Measurements from ENCODE around the gene ATXN2L.
"Not testable (repeated sequence)": the region's sequence is repeated elsewhere in the genome, so short reads cannot be mapped to it uniquely, and the experiment has no call there.

Gene ATXN2L

DNA sequence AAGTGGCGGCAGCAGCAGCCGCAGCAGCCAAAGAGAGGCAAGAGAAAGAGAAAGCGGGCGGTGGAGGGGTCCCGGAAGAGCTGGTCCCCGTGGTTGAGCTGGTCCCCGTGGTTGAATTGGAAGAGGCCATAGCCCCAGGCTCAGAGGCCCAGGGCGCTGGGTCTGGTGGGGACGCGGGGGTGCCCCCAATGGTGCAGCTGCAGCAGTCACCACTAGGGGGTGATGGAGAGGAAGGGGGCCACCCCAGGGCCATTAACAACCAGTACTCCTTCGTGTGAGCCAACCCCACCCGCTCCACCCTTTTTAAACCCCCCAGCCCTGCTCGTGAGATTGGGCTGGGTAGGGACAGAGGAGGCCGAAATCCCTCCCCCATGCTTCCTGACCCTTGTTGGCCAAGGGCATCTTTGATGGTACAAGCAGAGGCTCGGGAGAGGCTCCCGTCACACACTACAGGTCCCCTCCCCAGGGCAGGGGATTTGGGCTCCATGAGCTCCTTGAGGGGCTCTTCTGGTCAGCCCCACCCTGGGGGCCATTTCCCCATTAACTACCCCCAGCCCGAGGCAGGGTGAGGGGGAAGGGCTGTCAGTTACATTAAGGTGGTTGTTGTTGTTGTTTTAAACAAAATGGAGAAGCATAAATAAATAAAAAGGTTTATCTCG lies 50.9 kb downstream of the ATXN2L start:
- DNase-seq = peak; percentile 76
- H3K27me3 Mint-ChIP-seq = no peaks in the 10 kb centered on the region
- no peak overlapping the region for H3K27ac Mint-ChIP-seq
- peaks cover 6% of the 10 kb centered on the region for H3K4me1 Mint-ChIP-seq (ENCODE audit: low read depth)
- no peak overlapping the region for H3K4me3 Mint-ChIP-seq
- H3K36me3 Mint-ChIP-seq (ENCODE audit: low read depth) = peaks cover 62% of the 10 kb centered on the region
- H3K9me3 Mint-ChIP-seq = no peaks in the 10 kb centered on the region

DNA sequence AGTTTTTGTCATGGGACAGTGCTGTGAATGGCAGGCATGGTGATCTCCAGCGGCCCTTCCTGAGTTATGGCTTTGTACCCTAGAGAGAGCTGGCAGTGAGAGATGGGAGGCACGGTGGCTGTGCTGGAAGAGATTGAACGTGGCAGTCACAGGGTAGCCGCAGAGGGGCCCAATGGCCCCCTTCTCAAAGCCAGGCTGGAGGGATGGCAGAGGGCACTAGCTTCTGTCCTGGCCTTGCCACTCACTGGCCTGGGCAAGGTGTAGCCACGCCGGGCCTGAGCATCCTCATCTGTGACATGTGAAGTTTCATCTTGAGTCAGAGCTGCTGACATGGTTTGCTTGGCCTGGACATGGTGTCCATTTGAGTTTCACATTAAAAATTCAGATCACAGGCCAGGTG lies 51.6 kb downstream of the ATXN2L start:
- no peak overlapping the region for H3K27ac Mint-ChIP-seq
- peaks cover 12% of the 10 kb centered on the region for H3K4me1 Mint-ChIP-seq (ENCODE audit: low read depth)
- no peaks in the 10 kb centered on the region for H3K27me3 Mint-ChIP-seq
- no peaks in the 10 kb centered on the region for H3K9me3 Mint-ChIP-seq
- no peak overlapping the region for H3K4me3 Mint-ChIP-seq
- H3K36me3 Mint-ChIP-seq (ENCODE audit: low read depth) = peaks cover 58% of the 10 kb centered on the region
- DNase-seq = no peak

DNA sequence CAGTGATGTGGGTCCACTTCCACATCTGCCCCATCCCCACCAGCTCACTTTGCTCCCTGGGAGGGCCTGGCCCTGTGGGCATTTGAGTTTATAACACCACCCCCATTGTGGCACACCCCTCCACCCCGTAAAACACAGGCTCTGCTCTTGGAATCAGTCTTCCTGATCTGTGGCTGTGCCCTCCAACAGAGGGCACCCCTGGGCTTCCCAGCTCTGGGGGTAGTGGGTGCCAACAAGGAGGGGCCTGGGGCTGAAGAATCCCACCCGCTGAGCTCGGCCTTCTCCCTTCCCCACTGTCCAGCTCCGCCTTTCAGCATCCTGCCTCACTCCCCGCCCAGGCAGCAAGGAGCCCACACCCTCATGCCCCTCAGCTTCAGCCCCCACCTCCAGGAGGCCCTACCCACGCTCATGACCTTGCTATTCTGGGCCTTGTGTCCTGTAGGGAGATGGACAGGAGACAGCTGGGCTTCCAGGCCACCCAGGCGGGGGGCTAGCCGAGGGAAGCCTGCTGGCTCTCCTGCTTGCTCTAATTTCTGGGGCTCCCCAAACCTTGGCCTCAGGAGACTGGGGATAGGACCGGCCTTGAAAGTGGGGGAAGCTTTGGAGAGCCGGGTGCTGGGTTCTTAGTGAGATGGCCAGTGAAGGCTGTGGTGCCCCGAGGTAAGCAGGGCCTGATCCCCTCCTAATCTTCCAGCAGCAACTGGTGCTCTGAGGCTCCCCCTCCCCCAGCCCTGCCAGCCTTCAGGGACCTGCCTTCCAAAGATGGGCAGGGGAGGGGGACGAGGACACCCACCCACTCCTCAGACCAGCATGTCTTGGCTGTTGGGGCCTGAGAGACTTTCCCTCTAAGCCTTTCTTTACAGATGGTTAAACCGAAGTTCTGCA lies 52.6 kb downstream of the ATXN2L start:
- Mint-ChIP-seq H3K27ac (peak overlapping the region; percentile 18), H3K9me3 (no peaks in the 10 kb centered on the region), H3K4me1 (ENCODE audit: low read depth) (peaks cover 18% of the 10 kb centered on the region), H3K27me3 (no peaks in the 10 kb centered on the region), H3K4me3 (no peak overlapping the region), H3K36me3 (ENCODE audit: low read depth) (peaks cover 49% of the 10 kb centered on the region)
- no peak for DNase-seq

DNA sequence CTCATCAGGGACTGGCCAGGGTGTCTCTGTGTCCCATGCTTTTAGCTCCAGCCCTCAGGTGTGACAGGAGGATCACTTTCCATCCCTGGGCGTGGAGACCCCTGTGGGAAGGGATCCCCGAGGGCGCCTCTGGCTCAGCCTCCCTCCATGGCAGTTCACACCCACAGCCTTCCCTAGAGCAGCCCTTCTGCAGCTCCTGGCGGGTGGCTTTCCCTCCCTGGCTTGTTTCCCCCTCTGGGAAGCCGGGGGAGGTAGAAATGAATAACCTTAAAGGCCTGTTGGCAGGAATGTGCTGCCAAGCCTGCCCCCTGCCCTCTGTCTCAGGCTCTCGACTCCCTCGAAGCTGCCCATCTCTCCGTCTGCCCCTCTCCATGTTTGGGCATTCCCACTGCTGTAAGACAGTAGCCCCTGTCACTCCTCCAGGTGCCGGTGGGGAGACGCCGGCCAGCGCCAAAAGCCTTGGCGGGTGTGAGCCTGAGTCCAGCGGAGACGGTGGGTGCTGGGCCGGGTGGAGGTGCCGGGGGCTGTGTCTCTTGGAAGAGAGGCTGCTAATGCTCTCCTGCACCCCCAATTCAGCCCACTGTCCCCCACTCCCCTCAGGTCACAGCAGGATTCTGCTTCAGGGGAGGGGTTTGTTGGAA lies 53.3 kb downstream of the ATXN2L start:
- no peak for DNase-seq
- Mint-ChIP-seq H3K36me3 (ENCODE audit: low read depth) (peaks cover 43% of the 10 kb centered on the region), H3K27ac (no peak overlapping the region), H3K4me3 (no peak overlapping the region), H3K4me1 (ENCODE audit: low read depth) (peaks cover 22% of the 10 kb centered on the region), H3K27me3 (peaks cover 7% of the 10 kb centered on the region), H3K9me3 (no peaks in the 10 kb centered on the region)

DNA sequence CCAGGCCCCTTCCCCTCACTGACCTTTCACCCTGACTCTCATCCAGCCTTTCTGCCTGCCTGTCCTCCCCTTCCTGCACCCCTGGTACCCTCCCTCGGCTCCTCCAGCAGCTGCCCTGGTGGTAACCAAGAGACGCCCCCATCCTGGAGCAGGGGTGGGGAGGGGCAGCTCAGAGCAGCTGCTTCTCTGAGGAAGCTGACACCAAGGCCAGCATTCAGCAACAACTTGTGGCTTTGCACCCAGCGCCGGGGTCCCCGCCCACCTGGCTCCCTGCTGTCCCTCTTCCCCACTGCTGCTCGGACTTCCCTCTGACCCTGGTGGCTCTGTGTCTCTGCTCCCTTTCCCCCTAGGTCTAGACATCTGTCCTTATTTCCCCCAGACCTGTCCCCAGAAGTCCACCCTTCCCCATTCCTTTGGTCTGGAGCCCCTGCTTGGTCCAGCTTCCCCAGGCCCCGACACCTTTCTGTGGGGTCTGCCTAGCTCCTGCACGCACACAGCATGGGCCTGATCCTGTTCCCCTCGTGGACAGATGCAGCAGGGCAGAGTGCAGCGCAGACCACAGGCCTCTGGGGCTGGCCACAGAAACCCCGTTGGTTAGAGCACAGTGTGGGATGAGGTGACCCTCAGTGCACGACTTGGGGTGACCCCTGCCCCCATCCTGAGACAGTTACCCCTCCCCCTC lies 54.3 kb downstream of the ATXN2L start:
- H3K27me3 Mint-ChIP-seq = peaks cover 10% of the 10 kb centered on the region
- peaks cover 24% of the 10 kb centered on the region for H3K4me1 Mint-ChIP-seq (ENCODE audit: low read depth)
- H3K9me3 Mint-ChIP-seq = no peaks in the 10 kb centered on the region
- peak overlapping the region; percentile 47 for H3K27ac Mint-ChIP-seq
- H3K4me3 Mint-ChIP-seq = no peak overlapping the region
- peaks cover 33% of the 10 kb centered on the region for H3K36me3 Mint-ChIP-seq (ENCODE audit: low read depth)
- DNase-seq = no peak

DNA sequence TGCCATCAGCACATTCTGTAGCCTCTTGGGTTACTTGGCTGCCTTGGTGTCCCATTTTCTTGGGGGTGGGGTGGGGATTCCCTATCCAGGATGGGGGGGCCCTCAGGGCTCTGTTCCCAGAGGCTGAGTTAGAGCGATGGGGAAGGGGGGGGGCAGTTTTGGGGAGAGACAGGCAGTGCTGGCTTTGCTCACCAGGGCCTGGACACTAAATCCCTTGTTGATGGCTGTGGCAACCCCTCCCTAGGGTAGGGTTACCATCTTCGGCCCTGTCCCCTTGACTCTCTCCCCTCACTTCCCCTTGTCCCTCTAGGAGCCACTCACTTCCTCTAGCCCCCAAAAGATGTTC lies 54.8 kb downstream of the ATXN2L start:
- Mint-ChIP-seq H3K9me3 (no peaks in the 10 kb centered on the region), H3K4me3 (no peak overlapping the region), H3K36me3 (ENCODE audit: low read depth) (peaks cover 28% of the 10 kb centered on the region), H3K27me3 (peaks cover 12% of the 10 kb centered on the region), H3K27ac (no peak overlapping the region), H3K4me1 (ENCODE audit: low read depth) (peaks cover 24% of the 10 kb centered on the region)
- no peak for DNase-seq

DNA sequence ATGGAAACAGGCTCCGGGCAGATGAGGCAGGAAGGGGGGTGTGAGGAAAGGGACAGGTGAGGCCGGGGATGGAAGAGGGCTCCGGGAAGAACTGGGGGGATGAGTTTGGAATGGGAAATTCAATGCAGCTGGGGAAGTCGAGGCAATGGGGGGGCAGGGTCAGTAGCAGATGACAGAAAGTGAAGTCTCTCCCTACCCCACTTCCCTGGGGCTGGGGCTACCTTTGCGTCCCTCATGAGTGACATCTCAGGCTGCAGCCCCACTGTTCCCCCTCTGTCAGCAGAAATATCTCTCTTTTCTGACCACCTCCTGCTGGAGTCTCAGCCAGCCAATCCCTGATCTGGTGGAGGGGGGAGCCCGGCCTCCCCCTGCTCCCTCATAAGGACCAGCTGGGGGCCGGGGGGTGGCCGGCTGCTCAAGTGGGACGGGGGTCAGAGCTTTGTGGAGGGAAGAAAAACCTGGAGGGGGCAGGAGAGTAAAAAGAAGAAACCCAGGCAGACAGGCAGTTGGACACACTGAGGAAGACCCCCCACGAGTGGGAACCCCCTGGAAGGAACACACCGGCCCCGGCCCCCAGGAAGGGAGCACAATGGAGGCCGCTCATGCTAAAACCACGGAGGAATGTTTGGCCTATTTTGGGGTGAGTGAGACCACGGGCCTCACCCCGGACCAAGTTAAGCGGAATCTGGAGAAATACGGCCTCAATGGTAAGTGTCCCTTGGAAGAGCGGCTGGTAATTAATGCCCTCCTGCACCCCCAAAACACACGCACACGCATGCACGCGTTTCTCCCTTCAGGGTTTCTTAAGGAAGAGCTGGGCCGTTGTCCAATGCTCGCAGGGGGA lies 55.5 kb downstream of the ATXN2L start, which contains the start of gene ATP2A1:
Gene ATP2A1, plus strand, starts transcription at position 406 of the 844 bp plus-strand sequence. Its CDS starts 184 bp downstream, at position 590.
- peaks cover 24% of the 10 kb centered on the region for H3K4me1 Mint-ChIP-seq (ENCODE audit: low read depth)
- H3K36me3 Mint-ChIP-seq (ENCODE audit: low read depth) = peaks cover 21% of the 10 kb centered on the region
- H3K9me3 Mint-ChIP-seq = no peaks in the 10 kb centered on the region
- H3K4me3 Mint-ChIP-seq = peak within 1 kb of the TSS; percentile 91
- DNase-seq = no peak
- peaks cover 12% of the 10 kb centered on the region for H3K27me3 Mint-ChIP-seq
- H3K27ac Mint-ChIP-seq = peak within 1 kb of the TSS; percentile 87

DNA sequence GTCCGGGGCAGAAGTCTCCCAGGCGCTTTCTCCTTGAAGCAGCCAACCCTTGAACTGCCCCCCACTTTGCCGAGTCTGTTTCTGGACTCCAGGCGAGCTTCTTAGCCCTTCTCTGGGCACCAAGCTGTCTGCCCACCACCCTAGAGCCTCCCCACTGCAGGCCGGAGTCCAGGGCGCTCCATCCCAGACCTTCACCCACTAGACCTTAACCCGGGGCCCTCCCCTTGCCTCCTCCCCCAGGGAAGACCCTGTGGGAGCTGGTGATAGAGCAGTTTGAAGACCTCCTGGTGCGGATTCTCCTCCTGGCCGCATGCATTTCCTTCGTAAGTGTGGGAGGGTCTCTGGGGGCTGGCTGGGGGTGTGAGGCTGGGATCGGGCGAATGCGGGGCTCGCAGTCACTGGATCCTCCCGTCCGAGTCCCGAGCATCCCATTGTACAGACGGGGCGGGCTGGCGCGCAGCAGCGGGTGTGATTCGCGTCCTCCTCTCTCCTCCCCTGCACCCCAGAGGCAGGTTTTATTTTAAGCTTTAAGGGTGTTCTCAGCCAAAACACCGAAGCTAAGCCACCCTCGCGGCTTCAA lies 56.6 kb downstream of the ATXN2L start:
- peaks cover 11% of the 10 kb centered on the region for H3K36me3 Mint-ChIP-seq (ENCODE audit: low read depth)
- no peak for DNase-seq

DNA sequence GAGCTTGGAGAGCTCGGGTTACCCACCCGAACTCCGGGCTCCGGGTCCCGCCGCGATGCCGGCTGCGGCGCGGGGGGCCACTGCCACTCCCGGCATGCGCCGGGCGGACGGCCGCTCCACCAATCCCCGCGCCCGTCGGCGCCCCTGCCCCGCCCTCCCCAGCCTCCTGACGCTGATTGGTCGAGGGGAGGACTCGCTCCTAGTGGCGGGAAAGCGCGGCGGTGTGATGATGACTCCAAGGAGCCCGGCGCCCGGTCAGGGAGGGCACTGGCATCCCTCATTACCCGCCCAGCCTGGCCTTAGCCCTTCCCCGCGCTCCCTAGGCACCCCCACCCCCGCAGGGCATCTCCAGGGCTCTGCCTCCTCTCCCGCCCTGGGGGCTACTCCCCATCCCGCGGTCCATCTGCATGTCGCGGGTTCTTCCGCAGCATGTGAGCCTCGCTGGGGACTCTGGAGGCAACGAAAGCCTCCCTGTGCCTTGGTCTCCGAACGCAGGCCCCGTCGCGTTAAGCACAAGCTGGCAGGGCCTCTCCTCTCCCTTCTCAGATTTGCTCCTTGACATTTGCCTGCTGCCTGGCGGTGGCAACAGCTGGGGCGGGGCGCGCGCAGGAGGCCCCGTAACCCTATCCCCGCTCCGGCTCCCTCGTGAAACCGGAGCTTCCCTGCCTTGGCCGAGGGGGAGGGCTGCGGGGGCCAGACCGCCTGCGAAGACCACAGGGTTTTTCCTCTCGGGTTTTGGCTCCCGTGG lies 57.2 kb downstream of the ATXN2L start:
- peaks cover 24% of the 10 kb centered on the region for H3K4me1 Mint-ChIP-seq (ENCODE audit: low read depth)
- H3K4me3 Mint-ChIP-seq = peak overlapping the region; percentile 91
- peak; percentile 95 for DNase-seq
- H3K27ac Mint-ChIP-seq = peak overlapping the region; percentile 47
- peaks cover 12% of the 10 kb centered on the region for H3K27me3 Mint-ChIP-seq
- peaks cover 8% of the 10 kb centered on the region for H3K36me3 Mint-ChIP-seq (ENCODE audit: low read depth)
- no peaks in the 10 kb centered on the region for H3K9me3 Mint-ChIP-seq

More for the DNA sequence above, 56.6 kb downstream of the ATXN2L start:
- Mint-ChIP-seq H3K4me1 (ENCODE audit: low read depth) (peaks cover 24% of the 10 kb centered on the region), H3K27me3 (peaks cover 12% of the 10 kb centered on the region), H3K4me3 (peak overlapping the region; percentile 91), H3K27ac (peak overlapping the region; percentile 87), H3K9me3 (no peaks in the 10 kb centered on the region)

DNA sequence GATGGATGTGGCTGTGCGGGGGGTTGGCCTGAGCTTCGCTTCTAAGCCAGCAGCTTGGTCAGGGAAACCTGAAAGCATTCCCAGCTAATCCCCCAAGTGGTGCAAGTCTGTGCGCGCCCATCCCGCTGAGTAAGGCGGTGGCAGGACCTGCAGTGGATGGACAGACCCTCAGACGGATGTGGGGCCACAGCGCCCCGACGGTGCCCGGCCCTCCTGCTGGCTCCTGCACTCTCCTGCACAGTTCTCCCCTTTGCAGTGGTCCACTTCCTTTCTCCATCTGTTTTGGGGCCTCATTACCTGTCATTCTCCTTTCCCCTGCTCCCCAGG lies 57.8 kb downstream of the ATXN2L start:
- no peak overlapping the region for H3K4me3 Mint-ChIP-seq
- H3K36me3 Mint-ChIP-seq (ENCODE audit: low read depth) = peaks cover 5% of the 10 kb centered on the region
- no peak overlapping the region for H3K27ac Mint-ChIP-seq
- DNase-seq = no peak
- no peaks in the 10 kb centered on the region for H3K9me3 Mint-ChIP-seq
- H3K27me3 Mint-ChIP-seq = peaks cover 12% of the 10 kb centered on the region
- peaks cover 24% of the 10 kb centered on the region for H3K4me1 Mint-ChIP-seq (ENCODE audit: low read depth)

DNA sequence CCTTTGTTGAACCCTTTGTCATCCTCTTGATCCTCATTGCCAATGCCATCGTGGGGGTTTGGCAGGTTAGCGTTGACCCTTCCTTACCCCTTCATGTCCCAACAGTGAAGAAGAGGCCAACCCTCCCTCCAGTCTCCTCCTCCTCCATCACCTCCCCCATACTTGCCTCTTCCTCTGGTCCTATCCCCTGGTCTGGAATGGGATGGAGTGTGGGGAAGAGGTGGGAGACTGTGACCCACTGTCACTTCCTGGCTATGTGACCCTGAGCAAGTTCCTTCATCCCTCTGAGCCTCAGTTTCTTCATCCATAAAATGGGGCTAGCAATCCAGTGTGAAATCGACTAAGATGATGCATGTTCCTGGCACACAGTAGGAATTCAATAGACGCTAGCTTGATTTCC lies 58.2 kb downstream of the ATXN2L start:
- Mint-ChIP-seq H3K36me3 (ENCODE audit: low read depth) (peaks cover 5% of the 10 kb centered on the region), H3K4me1 (ENCODE audit: low read depth) (peaks cover 24% of the 10 kb centered on the region), H3K4me3 (peak overlapping the region; percentile 34), H3K9me3 (no peaks in the 10 kb centered on the region), H3K27me3 (peaks cover 12% of the 10 kb centered on the region), H3K27ac (no peak overlapping the region)
- no peak for DNase-seq

DNA sequence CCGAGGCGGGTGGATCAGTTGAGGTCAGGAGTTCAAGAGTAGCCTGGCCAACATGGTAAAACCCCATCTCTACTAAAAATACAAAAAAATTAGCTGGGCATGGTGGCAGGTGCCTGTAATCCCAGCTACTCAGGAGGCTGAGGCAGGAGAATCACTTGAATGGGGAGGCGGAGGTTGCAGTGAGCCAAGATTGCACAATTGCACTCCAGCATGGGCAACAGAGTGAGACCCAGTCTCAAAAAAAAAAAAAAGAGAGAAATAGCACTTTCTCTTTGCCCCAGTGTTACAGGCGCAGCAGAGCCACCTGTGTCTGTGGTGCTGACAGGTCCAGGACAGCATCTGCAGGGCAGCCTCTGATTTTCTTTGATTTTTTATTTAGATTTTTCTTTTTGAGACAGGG lies 58.8 kb downstream of the ATXN2L start:
- Mint-ChIP-seq H3K4me1 (ENCODE audit: low read depth) (peaks cover 24% of the 10 kb centered on the region), H3K27me3 (peaks cover 12% of the 10 kb centered on the region)
- H3K9me3 Mint-ChIP-seq; DNase-seq; H3K36me3 Mint-ChIP-seq (ENCODE audit: low read depth); H3K27ac Mint-ChIP-seq; H3K4me3 Mint-ChIP-seq: not testable (repeated sequence)

DNA sequence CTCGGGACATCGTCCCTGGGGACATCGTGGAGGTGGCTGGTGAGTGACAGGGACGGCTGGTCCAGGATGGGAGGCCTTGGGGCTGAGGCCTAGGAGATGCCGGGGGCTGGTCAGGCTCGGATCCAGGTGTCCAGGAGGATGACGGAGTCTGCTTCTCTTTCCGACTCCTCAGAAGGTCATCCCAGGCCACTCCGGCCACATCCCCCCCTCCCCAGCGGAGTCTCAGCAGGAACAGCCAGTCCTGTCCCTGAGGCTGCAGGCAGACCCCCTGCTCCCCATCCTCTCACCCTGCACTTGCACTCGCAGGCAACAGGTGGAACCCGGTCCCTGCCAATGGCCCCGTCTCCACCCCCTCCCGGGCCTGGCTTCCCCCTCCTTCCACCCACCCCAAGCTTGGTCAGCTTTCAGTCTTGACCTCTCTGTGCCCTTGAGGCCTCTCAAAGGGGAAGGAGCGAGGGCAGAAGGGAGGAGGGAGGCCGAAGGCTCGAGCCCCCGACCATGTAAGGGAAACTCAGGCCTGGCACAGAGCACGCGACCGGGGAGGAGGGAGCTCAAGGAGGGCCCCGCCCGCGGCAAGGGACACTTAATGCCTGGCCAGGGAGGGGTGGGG lies 59.9 kb downstream of the ATXN2L start:
- peaks cover 5% of the 10 kb centered on the region for H3K36me3 Mint-ChIP-seq (ENCODE audit: low read depth)
- DNase-seq = no peak
- H3K9me3 Mint-ChIP-seq = no peaks in the 10 kb centered on the region
- H3K4me1 Mint-ChIP-seq (ENCODE audit: low read depth) = peaks cover 24% of the 10 kb centered on the region
- no peak overlapping the region for H3K27ac Mint-ChIP-seq
- peaks cover 12% of the 10 kb centered on the region for H3K27me3 Mint-ChIP-seq
- H3K4me3 Mint-ChIP-seq = no peak overlapping the region
